ENCODE measurements around the gene ALX1. TPM values are rescaled to one million over a fixed set of nuclear protein-coding genes. Genes with fewer than 3 reads are reported as not detected.

Gene ALX1
- total and polyA plus RNA-seq, 2 of the 4 experiments (the other 2 are of a cell fraction) = not detected

DNA sequence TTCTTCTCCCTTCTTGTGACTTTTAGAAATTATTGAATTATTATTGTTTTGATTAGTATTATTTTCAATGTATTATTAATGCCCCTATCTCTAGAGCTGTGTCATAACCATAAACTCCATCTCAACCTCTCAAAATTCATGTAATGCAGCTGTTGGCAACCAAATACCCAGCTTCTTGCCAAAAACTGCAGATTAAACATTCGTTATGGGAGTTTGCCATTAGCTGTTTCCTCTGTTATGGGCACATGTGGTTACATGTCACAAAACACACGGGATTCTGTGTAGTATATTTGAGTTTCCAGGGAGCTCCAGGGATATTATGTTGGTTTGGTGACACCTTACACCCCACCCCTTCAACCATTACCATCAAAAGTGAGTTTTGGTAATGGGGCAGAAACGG, 2.8 kb upstream of the ALX1 start:
- BruUV-seq (replicated peaks) = no TSS peak
- H3K14ac ChIP-seq (replicated peaks; ENCODE audit: low read depth, low read length) = no peak overlapping the region
- H3K9ac ChIP-seq (ENCODE audit: low read depth, low read length) = no peak overlapping the region
- no peak overlapping the region for H2AFZ ChIP-seq (replicated peaks; ENCODE audit: low read length, poor library complexity)
- no CpG with 5 or more reads among the region's 3 CpGs for WGBS, 2 experiments (ENCODE audit: extremely low coverage in 2 of 2, insufficient read length in 1 of 2)
- H3K4me3 ChIP-seq (ENCODE audit: insufficient read depth, low read depth, low read length) = no peak overlapping the region
- peaks cover 13% of the 10 kb centered on the region for H3K9me3 ChIP-seq (ENCODE audit: control insufficient read depth, insufficient read depth, low read length)
- DNase-seq (no peak), ATAC-seq (ENCODE audit: low read depth) (no peak)
- H2BK20ac ChIP-seq (ENCODE audit: low read depth, low read length) = no peak overlapping the region
- no peak overlapping the region for H2BK15ac ChIP-seq (ENCODE audit: low read depth, low read length)
- dilution Hi-C loops (cut with HindIII; ENCODE audit: low sequenced_read_pairs, unreplicated experiment) (no loop called here), intact Hi-C loops (cut with micrococcal nuclease) (no loop called here), in situ Hi-C loops (cut with MboI; ENCODE audit: low sequenced_read_pairs) (no loop called here)
- H2AK9ac ChIP-seq (replicated peaks; ENCODE audit: low read depth, low read length, poor library complexity) = no peak overlapping the region
- no peaks in the 10 kb centered on the region for H3K36me3 ChIP-seq (ENCODE audit: control insufficient read depth, insufficient read depth, low read length)
- H3K79me1 ChIP-seq (ENCODE audit: low read depth in 1 of 2, low read length in 2 of 2) = no peaks in the 10 kb centered on the region
- ChIA-PET CTCF (interaction anchor here (1.0 to 1.2 kb wide), 2 partner anchors 12 to 21 kb away, joined by 3 read pairs; no protein-coding TSS in a partner anchor), POLR2A (ENCODE audit: unreplicated experiment) (no interaction called here)
- no peaks in the 10 kb centered on the region for H3K4me1 ChIP-seq (ENCODE audit: control insufficient read depth, insufficient read depth, low read length)
- H3K27ac ChIP-seq (ENCODE audit: insufficient read depth, low read length) = no peak overlapping the region
- no peak overlapping the region for H3K56ac ChIP-seq (ENCODE audit: extremely low read depth, insufficient read depth, low read length)
- no peak overlapping the region for H2BK5ac ChIP-seq (ENCODE audit: low read depth, low read length, poor library complexity, severe bottlenecking)
- H3K9me1 ChIP-seq (ENCODE audit: insufficient read depth, low read length) = no peaks in the 10 kb centered on the region
- no peak overlapping the region for H2AK5ac ChIP-seq (ENCODE audit: low read depth, low read length)
- no peak overlapping the region for H3K23ac ChIP-seq (ENCODE audit: low read depth, low read length)
- H3K27me3 ChIP-seq (ENCODE audit: control insufficient read depth, insufficient read depth, low read length) = peaks cover 64% of the 10 kb centered on the region
- no peak overlapping the region for H4K8ac ChIP-seq (ENCODE audit: low read depth in 2 of 2, low read length in 2 of 2)
- H3K4me2 ChIP-seq (ENCODE audit: low read depth, low read length) = no peak overlapping the region
- TF ChIP-seq RCOR1 (IDR thresholded peaks at IDR 0.05; ENCODE audit: insufficient replicate concordance, low read length) (no peak), CHD1 (IDR thresholded peaks at IDR 0.05; ENCODE audit: low read depth, low read length) (no peak), NFE2L2 (IDR thresholded peaks at IDR 0.05; ENCODE audit: low read depth, low read length) (no peak), RAD21 (IDR thresholded peaks at IDR 0.05; ENCODE audit: low read length) (no peak), MAFK (IDR thresholded peaks at IDR 0.05; ENCODE audit: low read depth, low read length) (no peak), CEBPB (IDR thresholded peaks at IDR 0.05; ENCODE audit: low read depth, low read length) (no peak), MXI1 (IDR thresholded peaks at IDR 0.05; ENCODE audit: borderline replicate concordance, low read depth, low read length) (no peak)
- TF ChIP-seq, protein P1, sequence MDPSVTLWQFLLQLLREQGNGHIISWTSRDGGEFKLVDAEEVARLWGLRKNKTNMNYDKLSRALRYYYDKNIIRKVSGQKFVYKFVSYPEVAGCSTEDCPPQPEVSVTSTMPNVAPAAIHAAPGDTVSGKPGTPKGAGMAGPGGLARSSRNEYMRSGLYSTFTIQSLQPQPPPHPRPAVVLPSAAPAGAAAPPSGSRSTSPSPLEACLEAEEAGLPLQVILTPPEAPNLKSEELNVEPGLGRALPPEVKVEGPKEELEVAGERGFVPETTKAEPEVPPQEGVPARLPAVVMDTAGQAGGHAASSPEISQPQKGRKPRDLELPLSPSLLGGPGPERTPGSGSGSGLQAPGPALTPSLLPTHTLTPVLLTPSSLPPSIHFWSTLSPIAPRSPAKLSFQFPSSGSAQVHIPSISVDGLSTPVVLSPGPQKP (IDR thresholded peaks at IDR 0.05; ENCODE audit: borderline replicate concordance, low read depth, low read length) = no peak
- TF ChIP-seq, protein P2, sequence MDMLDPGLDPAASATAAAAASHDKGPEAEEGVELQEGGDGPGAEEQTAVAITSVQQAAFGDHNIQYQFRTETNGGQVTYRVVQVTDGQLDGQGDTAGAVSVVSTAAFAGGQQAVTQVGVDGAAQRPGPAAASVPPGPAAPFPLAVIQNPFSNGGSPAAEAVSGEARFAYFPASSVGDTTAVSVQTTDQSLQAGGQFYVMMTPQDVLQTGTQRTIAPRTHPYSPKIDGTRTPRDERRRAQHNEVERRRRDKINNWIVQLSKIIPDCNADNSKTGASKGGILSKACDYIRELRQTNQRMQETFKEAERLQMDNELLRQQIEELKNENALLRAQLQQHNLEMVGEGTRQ (IDR thresholded peaks at IDR 0.05; ENCODE audit: low read depth, low read length) = no peak
- TF ChIP-seq, protein P3, sequence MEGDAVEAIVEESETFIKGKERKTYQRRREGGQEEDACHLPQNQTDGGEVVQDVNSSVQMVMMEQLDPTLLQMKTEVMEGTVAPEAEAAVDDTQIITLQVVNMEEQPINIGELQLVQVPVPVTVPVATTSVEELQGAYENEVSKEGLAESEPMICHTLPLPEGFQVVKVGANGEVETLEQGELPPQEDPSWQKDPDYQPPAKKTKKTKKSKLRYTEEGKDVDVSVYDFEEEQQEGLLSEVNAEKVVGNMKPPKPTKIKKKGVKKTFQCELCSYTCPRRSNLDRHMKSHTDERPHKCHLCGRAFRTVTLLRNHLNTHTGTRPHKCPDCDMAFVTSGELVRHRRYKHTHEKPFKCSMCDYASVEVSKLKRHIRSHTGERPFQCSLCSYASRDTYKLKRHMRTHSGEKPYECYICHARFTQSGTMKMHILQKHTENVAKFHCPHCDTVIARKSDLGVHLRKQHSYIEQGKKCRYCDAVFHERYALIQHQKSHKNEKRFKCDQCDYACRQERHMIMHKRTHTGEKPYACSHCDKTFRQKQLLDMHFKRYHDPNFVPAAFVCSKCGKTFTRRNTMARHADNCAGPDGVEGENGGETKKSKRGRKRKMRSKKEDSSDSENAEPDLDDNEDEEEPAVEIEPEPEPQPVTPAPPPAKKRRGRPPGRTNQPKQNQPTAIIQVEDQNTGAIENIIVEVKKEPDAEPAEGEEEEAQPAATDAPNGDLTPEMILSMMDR (conservative IDR thresholded peaks at IDR 0.05; ENCODE audit: low read depth, low read length) = no peak
- no peaks in the 10 kb centered on the region for H4K20me1 ChIP-seq (ENCODE audit: insufficient read depth, low read length)
- H3K18ac ChIP-seq (ENCODE audit: low read depth, low read length) = no peak overlapping the region
- H2BK120ac ChIP-seq (ENCODE audit: low read depth, low read length) = no peak overlapping the region
- no peak overlapping the region for H4K5ac ChIP-seq (ENCODE audit: low read depth, low read length)
- no peak overlapping the region for H3K4ac ChIP-seq (ENCODE audit: low read depth, low read length)
- H4K91ac ChIP-seq (ENCODE audit: insufficient read depth, low read depth, low read length) = no peak overlapping the region
